Testis (tissue), 2 donors: Measurements from ENCODE around the gene TIMP2.

ENCODE experiments used
- POLR2A ChIP-seq: fragments of 450-650 bp; IDR thresholded peaks from one replicate; pipeline ENCODE4 v1.6.1; 2017; ENCODE audit warnings: antibody characterized with exemption, mild to moderate bottlenecking, moderate library complexity
- TF ChIP-seq, protein P1 (sequence below), 3 experiments: fragments of 450-650 bp in 2 of 3; fragments of 200-600 bp in 1 of 3; sonication (generic) in 1 of 3; IDR thresholded peaks; one replicate each; pipeline ENCODE4 v1.5.1; 2016 to 2019; ENCODE audit warnings: antibody characterized with exemption in 3 of 3, mild to moderate bottlenecking in 2 of 3, moderate library complexity in 1 of 3

DNA sequence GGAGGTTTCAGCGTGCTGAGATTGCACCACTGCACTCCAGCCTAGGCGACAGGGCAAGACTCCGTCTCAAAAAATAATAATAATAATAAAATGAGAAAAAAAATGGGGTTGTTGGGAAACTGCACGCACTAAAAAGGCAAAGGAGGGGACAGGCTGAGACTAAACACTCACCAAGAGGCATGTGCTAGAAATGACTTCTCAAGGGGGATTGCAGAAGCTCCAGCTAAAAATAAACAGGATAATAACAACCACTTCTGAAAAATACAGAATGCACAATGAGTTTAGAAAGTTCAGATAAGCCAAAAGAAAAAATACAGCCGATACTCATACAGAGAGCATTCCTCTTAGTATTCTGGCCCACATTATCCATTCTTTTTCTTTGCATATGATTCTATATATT, 15.1 kb upstream of the TIMP2 start:
- TF ChIP-seq, protein P1, sequence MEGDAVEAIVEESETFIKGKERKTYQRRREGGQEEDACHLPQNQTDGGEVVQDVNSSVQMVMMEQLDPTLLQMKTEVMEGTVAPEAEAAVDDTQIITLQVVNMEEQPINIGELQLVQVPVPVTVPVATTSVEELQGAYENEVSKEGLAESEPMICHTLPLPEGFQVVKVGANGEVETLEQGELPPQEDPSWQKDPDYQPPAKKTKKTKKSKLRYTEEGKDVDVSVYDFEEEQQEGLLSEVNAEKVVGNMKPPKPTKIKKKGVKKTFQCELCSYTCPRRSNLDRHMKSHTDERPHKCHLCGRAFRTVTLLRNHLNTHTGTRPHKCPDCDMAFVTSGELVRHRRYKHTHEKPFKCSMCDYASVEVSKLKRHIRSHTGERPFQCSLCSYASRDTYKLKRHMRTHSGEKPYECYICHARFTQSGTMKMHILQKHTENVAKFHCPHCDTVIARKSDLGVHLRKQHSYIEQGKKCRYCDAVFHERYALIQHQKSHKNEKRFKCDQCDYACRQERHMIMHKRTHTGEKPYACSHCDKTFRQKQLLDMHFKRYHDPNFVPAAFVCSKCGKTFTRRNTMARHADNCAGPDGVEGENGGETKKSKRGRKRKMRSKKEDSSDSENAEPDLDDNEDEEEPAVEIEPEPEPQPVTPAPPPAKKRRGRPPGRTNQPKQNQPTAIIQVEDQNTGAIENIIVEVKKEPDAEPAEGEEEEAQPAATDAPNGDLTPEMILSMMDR (IDR thresholded peaks at IDR 0.05), result no peak
- no peak for TF ChIP-seq POLR2A
